ENCODE data around the gene NPHP4. TPM values are rescaled to one million over a fixed set of nuclear protein-coding genes. Genes with fewer than 3 reads are reported as not detected.

Gene NPHP4
- total RNA-seq, 1 donor from 2014 or later = 3.7 TPM

DNA sequence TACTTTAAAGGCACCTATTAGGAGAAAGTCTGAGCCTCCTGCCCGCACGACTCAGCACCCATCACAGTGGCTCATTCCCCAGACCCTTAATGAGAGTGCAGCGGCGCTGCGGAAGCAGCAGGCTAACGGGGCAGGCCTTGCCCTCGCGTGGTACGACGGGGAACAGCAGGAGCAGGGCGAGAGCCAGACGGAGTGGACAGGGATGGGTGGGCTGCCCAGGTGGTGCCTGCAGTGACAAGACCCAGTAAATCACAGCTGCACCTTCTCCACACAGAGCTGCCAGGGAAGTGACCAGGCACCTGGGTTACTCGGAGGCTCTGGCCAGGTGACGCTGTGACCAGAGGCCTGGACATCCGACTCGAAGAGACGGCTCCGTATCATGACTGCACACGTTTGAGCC is 131.9 kb downstream of the NPHP4 start:
- DNase-seq = no peak
- peaks cover 39% of the 10 kb centered on the region for H3K36me3 ChIP-seq
- H3K9me3 ChIP-seq (replicated peaks) = no peaks in the 10 kb centered on the region
- H3K4me1 ChIP-seq = no peaks in the 10 kb centered on the region
- no peak overlapping the region for H3K4me3 ChIP-seq
- H3K27me3 ChIP-seq (ENCODE audit: low read depth) = no peaks in the 10 kb centered on the region
- H3K27ac ChIP-seq (replicated peaks) = no peak overlapping the region
- TF ChIP-seq, protein P1, sequence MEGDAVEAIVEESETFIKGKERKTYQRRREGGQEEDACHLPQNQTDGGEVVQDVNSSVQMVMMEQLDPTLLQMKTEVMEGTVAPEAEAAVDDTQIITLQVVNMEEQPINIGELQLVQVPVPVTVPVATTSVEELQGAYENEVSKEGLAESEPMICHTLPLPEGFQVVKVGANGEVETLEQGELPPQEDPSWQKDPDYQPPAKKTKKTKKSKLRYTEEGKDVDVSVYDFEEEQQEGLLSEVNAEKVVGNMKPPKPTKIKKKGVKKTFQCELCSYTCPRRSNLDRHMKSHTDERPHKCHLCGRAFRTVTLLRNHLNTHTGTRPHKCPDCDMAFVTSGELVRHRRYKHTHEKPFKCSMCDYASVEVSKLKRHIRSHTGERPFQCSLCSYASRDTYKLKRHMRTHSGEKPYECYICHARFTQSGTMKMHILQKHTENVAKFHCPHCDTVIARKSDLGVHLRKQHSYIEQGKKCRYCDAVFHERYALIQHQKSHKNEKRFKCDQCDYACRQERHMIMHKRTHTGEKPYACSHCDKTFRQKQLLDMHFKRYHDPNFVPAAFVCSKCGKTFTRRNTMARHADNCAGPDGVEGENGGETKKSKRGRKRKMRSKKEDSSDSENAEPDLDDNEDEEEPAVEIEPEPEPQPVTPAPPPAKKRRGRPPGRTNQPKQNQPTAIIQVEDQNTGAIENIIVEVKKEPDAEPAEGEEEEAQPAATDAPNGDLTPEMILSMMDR (IDR thresholded peaks at IDR 0.05; ENCODE audit: borderline replicate concordance) = no peak
- intact Hi-C loops (cut with micrococcal nuclease) = no loop called here

DNA sequence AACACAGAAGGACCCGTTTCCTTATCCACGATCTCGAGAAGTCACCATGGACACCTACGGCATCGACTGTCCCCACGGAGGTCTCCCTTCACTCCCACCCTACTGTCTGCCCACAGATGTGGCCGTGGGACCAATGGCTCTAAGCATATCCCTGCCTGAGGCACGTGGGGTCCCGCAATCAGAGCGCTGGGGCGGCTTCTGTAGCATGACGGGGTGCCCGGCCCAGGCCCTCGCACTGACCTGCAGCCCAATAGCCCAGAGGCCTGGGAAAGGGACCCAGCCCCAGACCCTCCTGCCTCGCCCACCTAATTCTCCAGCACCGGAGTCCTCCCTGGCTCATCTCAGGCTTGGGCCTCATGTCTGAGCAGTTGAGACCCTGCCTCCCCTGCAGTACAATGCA is 132.5 kb downstream of the NPHP4 start:
- TF ChIP-seq, protein P1 (IDR thresholded peaks at IDR 0.05; ENCODE audit: borderline replicate concordance) = no peak
- Histone ChIP-seq H3K4me1 (no peaks in the 10 kb centered on the region), H3K27me3 (ENCODE audit: low read depth) (no peaks in the 10 kb centered on the region), H3K27ac (replicated peaks) (no peak overlapping the region), H3K9me3 (replicated peaks) (no peaks in the 10 kb centered on the region), H3K36me3 (peaks cover 39% of the 10 kb centered on the region), H3K4me3 (no peak overlapping the region)
- no peak for DNase-seq
- intact Hi-C loops (cut with micrococcal nuclease) = no loop called here

DNA sequence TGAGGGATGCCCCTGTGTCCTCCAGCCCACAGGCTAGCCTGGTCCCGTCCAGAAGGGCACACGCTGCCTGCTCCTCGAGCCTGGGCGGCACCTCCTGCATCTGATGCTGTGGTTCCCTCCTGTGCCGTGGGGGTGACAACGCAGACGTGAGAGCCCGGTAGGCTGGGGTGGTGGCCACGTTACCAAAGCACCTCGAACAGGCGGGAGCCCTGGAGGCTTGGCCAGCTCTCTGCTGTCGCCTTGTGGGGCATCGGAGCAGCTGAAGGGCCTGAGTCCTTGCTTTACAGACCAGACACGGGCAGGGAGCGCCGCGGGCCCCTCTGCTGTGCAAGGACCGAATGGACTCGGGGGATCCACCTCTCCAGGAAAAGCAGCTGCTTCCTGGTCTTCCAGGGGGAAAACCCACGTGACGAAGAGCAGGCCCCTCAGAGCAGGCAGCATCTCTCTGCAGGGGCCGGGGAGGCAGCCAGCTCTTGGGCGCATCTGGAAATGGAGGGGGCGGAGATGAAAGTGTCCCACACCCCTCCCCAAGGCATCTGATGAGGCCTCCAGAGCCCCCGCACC is 133.3 kb downstream of the NPHP4 start:
- TF ChIP-seq, protein P1 (IDR thresholded peaks at IDR 0.05; ENCODE audit: borderline replicate concordance) = no peak
- peaks cover 32% of the 10 kb centered on the region for H3K36me3 ChIP-seq
- H3K9me3 ChIP-seq (replicated peaks) = no peaks in the 10 kb centered on the region
- no peaks in the 10 kb centered on the region for H3K4me1 ChIP-seq
- H3K4me3 ChIP-seq = no peak overlapping the region
- intact Hi-C loops (cut with micrococcal nuclease) = no loop called here
- H3K27ac ChIP-seq (replicated peaks) = no peak overlapping the region
- no peaks in the 10 kb centered on the region for H3K27me3 ChIP-seq (ENCODE audit: low read depth)
- DNase-seq = no peak

DNA sequence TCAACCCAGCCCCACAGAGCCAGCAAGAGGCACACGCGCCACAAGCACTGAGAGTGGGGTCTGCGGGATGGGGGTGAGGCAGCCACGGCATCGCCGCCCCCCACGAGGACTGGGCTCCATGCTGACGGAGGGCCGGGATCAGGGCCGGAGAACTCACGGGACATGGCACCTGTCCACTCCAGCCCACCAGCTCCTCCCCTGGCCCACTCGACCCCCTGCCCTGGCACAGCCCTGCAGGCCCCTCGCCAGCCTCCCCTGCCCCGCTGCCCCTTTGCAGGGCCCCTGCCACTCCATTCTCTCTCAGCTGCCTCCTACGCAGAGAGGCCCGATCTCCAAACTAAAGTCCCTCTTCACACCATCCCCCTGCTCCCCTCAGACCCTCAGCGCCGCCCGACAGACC is 134.0 kb downstream of the NPHP4 start:
- Histone ChIP-seq H3K36me3 (peaks cover 25% of the 10 kb centered on the region), H3K27me3 (ENCODE audit: low read depth) (peaks cover 2% of the 10 kb centered on the region), H3K4me3 (no peak overlapping the region), H3K27ac (replicated peaks) (no peak overlapping the region), H3K9me3 (replicated peaks) (no peaks in the 10 kb centered on the region), H3K4me1 (no peaks in the 10 kb centered on the region)
- DNase-seq = no peak
- TF ChIP-seq, protein P1 (IDR thresholded peaks at IDR 0.05; ENCODE audit: borderline replicate concordance) = no peak
- intact Hi-C loops (cut with micrococcal nuclease) = no loop called here

DNA sequence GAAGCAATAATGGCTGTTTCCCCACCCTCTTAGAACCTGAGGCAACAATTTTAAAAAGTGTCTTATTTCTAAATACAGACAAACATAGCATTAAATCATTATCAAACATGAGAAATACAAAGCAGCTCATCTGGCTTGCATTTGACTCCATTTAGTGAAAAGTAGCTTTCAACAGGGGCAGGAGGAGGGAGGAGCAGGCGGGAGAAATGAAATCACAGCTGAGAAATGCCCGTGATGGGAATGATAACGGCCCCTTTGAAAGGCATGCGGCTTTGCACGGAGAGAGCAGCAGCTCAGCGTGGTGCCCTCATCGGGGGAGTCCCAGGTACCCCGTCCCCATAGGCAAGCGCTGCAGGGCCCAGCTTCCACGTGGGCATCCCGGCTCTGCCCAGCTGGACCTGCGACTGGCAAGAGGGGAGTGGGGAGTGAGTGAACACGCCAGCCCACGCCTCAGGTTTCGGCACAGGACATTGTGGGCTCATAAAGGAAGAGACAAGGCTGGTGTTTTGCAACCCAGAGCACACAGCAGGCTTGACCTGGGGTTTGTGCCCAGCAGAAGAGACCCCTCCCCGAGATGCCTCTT is 134.6 kb downstream of the NPHP4 start:
- Histone ChIP-seq H3K36me3 (peaks cover 19% of the 10 kb centered on the region), H3K4me1 (no peaks in the 10 kb centered on the region), H3K27ac (replicated peaks) (no peak overlapping the region), H3K27me3 (ENCODE audit: low read depth) (peaks cover 8% of the 10 kb centered on the region), H3K4me3 (no peak overlapping the region), H3K9me3 (replicated peaks) (no peaks in the 10 kb centered on the region)
- TF ChIP-seq, protein P1 (IDR thresholded peaks at IDR 0.05; ENCODE audit: borderline replicate concordance) = no peak
- DNase-seq = no peak
- intact Hi-C loops (cut with micrococcal nuclease) = no loop called here

Data from left ventricle myocardium inferior (tissue), 1 donor.